Measurements from ENCODE around the gene MAB21L4. TPM values are rescaled to one million over a fixed set of nuclear protein-coding genes. Genes with fewer than 3 reads are reported as not detected.

The MAB21L4 gene
- total and polyA plus RNA-seq, 7 donors: not detected

DNA sequence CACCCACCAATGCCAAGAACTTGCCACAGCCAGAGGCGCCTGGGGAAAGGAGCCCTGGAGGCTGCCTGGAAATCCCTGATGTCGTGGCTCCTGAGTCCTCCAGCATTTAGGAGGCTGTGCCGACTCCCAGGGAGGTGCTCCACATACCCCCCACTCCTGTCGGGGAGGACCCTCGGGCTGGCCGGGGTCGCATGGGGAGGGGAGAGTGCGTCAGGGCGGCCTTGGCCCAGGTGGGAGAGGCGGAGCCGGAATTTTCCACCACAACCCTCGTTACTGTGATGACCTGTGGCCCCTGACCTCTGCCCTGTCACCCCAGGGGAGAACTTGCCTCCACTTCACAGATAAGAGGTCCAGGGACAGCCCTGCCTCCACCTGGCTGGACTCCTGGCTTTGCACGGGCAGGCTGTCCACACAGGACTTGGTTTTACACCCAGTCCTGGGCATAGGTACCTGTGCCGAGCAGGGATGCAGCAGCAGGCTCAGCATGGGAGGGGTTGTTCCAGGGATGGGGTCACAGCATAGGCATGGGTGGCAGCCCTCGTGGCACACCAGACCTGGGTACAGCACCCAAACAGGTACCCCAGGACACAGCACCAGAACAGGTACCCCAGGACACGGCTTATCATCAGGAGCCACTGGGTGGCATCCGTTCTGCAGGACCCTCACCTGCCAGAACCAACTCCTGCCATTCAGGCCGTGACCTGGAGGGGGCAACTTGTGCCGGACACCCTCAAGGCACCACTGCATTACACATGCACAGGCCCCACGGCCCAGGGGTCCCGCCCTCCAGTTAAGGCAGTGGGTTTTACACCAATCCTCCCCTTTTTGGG is 39.6 kb downstream of the MAB21L4 start:
- TF ChIP-seq, protein P1, sequence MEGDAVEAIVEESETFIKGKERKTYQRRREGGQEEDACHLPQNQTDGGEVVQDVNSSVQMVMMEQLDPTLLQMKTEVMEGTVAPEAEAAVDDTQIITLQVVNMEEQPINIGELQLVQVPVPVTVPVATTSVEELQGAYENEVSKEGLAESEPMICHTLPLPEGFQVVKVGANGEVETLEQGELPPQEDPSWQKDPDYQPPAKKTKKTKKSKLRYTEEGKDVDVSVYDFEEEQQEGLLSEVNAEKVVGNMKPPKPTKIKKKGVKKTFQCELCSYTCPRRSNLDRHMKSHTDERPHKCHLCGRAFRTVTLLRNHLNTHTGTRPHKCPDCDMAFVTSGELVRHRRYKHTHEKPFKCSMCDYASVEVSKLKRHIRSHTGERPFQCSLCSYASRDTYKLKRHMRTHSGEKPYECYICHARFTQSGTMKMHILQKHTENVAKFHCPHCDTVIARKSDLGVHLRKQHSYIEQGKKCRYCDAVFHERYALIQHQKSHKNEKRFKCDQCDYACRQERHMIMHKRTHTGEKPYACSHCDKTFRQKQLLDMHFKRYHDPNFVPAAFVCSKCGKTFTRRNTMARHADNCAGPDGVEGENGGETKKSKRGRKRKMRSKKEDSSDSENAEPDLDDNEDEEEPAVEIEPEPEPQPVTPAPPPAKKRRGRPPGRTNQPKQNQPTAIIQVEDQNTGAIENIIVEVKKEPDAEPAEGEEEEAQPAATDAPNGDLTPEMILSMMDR (IDR thresholded peaks at IDR 0.05): peak; percentile 4
- Histone ChIP-seq H3K4me1 (no peaks in the 10 kb centered on the region), H3K9me3 (no peaks in the 10 kb centered on the region), H3K27me3 (ENCODE audit: insufficient read depth in 3 of 3, low read length in 2 of 3) (peaks cover 0 to 4% (median 0%) of the 10 kb centered on the region in 3 donors), H3K36me3 (ENCODE audit: insufficient read depth in 1 of 2, low read depth in 1 of 2) (no peaks in the 10 kb centered on the region), H3K4me3 (no peak overlapping the region), H3K27ac (no peak overlapping the region)
- WGBS, 3 donors: 80 to 81% (median 80%) methylated on average over 21 of the region's 21 CpGs
- DNase-seq (no peak), ATAC-seq (no peak)
- intact Hi-C loops (cut with DNase I): loop anchor here in 1 of 2 donors (10.0 kb wide), 2 partner anchors 228 to 878 kb away; partner anchors contain the start of gene D2HGDH

DNA sequence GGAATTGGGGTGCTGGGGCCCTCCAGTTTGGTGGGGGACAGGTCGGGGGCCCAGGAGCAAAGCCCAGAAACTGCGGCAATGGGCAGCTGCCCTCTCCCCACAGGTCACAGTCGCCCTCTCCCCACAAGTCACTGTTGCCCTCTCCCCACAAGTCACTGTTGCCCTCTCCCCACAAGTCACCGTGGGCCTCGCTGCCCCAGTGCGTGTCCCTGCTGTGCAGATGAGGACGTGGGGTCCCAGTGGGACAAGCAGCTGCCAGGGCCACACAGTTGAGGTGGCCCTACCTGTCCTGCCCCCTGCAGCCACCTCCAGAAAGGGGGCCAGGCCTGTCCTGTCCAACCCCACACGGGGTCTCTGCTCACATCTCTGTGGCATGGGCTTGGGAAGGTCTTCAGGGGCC is 40.3 kb downstream of the MAB21L4 start:
- intact Hi-C loops (cut with DNase I): loop anchor here in 1 of 2 donors (10.0 kb wide), 2 partner anchors 229 to 879 kb away; partner anchors contain the start of gene D2HGDH
- ATAC-seq: no peak
- TF ChIP-seq, protein P1 (IDR thresholded peaks at IDR 0.05): no peak
- Histone ChIP-seq H3K9me3 (no peaks in the 10 kb centered on the region), H3K27ac (no peak overlapping the region), H3K4me3 (no peak overlapping the region), H3K4me1 (no peaks in the 10 kb centered on the region), H3K27me3 (ENCODE audit: insufficient read depth in 3 of 3, low read length in 2 of 3) (peaks cover 0 to 4% (median 0%) of the 10 kb centered on the region in 3 donors), H3K36me3 (ENCODE audit: insufficient read depth in 1 of 2, low read depth in 1 of 2) (no peaks in the 10 kb centered on the region)
- 96 to 98% (median 96%) methylated on average over 8 of the region's 8 CpGs for WGBS, 3 donors
- no peak for DNase-seq

- Histone ChIP-seq H3K4me3 (no peak overlapping the region), H3K27ac (no peak overlapping the region), H3K4me1 (no peaks in the 10 kb centered on the region), H3K9me3 (no peaks in the 10 kb centered on the region), H3K36me3 (ENCODE audit: insufficient read depth in 1 of 2, low read depth in 1 of 2) (no peaks in the 10 kb centered on the region), H3K27me3 (ENCODE audit: insufficient read depth in 3 of 3, low read length in 2 of 3) (no peaks in the 10 kb centered on the region)
- intact Hi-C loops (cut with DNase I): loop anchor here (2.0 to 10.0 kb wide), 4 partner anchors 135 to 882 kb away; partner anchors contain the start of gene D2HGDH (in 1 of the 2)
- 79 to 88% (median 79%) methylated on average over 15 of the region's 15 CpGs for WGBS, 3 donors
- no peak for ATAC-seq
- DNase-seq: no peak
- TF ChIP-seq, protein P1 (IDR thresholded peaks at IDR 0.05): no peak
Measured at GRCh38 chr2:240852671-240853314, 43.2 kb downstream of the MAB21L4 start.

DNA sequence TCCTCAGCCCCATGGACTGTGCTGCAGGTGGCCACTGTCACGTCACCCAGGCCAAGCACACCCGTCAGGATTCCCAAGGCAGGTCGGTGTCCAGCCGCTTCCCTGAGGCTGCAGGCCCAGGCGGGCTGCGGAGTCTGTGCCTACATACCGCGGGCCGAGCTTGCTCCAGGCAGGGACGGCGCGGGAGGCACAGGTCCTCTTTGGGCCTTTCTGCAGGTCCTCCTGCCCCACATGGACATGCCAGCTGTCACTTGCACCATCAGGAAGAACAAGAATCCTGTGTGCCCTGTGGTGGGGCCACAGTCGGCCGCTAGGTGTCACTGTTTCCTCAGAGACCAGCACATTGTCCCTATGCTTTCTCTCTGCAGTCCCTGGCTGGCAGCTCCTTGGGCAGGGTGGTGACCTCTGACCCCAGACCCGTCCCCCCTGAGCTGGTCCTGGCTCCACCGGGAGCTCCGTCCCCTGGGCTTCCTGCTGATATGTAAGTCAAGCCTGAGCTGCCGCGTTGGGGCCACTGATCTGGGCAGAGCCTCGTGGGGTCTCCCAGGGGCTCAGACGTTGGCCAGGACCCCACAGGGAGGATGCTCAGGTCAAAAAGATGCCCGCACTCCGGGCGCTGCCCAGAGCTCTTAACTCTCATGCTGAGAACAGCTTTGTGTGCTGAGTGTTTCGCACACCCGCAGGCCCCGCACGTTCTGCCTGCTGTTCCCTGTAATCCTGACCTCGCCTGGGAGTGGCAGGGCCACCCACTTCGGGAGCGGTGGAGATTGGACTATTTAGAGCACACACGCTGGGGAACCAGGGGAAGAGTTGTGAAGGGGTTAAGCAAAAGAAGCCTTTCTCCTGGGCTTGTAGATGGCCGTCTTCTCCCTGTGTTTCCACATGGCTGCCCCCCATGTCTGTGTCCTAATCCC is 44.6 kb downstream of the MAB21L4 start:
- Histone ChIP-seq H3K4me1 (no peaks in the 10 kb centered on the region), H3K4me3 (no peak overlapping the region), H3K9me3 (no peaks in the 10 kb centered on the region), H3K36me3 (ENCODE audit: insufficient read depth in 1 of 2, low read depth in 1 of 2) (no peaks in the 10 kb centered on the region), H3K27ac (no peak overlapping the region), H3K27me3 (ENCODE audit: insufficient read depth in 3 of 3, low read length in 2 of 3) (no peaks in the 10 kb centered on the region)
- ATAC-seq (peak; percentile 96 to 100 (median 98)), DNase-seq (peak; percentile 87 to 91)
- intact Hi-C loops (cut with DNase I): loop anchor here in 1 of 2 donors (5.0 to 10.0 kb wide), 3 partner anchors 136 to 883 kb away; partner anchors contain the start of gene D2HGDH
- 34 to 40% (median 38%) methylated on average over 32 to 33 of the region's 33 CpGs for WGBS, 3 donors
- TF ChIP-seq, protein P1 (IDR thresholded peaks at IDR 0.05): peak; percentile 95

Data from psoas muscle (tissue), 8 donors.